Right lobe of liver (tissue), 6 donors: Measurements from ENCODE around the gene SLC24A3. TPM values are rescaled to one million over a fixed set of nuclear protein-coding genes. Genes with fewer than 3 reads are reported as not detected.
A peak's percentile ranks its signal among the peaks of the same experiment; 100 is the strongest.
"Not testable (repeated sequence)": the region's sequence is repeated elsewhere in the genome, so short reads cannot be mapped to it uniquely, and the experiment has no call there.

Source experiments
- ATAC-seq, 4 donors: fragments of 200-7000 bp; cut with Tn5 transposase; one replicate each; pipeline ENCODE4 v1.9.1; 2020; ENCODE audit warnings: mild to moderate bottlenecking in 4 of 4, moderate library complexity in 4 of 4
- DNase-seq, 3 donors: peaks; one replicate each; pipeline ENCODE4 v3.0.0-alpha.2; 2020
- H3K27ac ChIP-seq, 3 donors: fragments of 200-600 bp; one replicate each; pipeline ENCODE4 v1.8.0; 2022
- H3K27me3 ChIP-seq, 2 donors: fragments of 200-600 bp; one replicate each; pipeline ENCODE4 v1.8.0; 2022
- H3K36me3 ChIP-seq, 4 donors: fragments of 200-600 bp; sonication (generic) in 1 of 4; one replicate each; pipeline versions ENCODE4 v1.5.1 to v1.8.0; 2017 to 2022; ENCODE audit warnings: control low read depth in 1 of 4
- H3K4me1 ChIP-seq, 4 donors: fragments of 200-600 bp; sonication (generic) in 1 of 4; one replicate each; pipeline versions ENCODE4 v1.5.1 to v1.8.0; 2017 to 2022; ENCODE audit warnings: control low read depth in 1 of 4
- H3K4me3 ChIP-seq, 3 donors: fragments of 200-600 bp; one replicate each; pipeline ENCODE4 v1.8.0; 2022
- H3K9me3 ChIP-seq, 4 donors: fragments of 200-600 bp; sonication (generic) in 1 of 4; one replicate each; pipeline versions ENCODE4 v1.5.1 to v1.8.0; 2017 to 2022; ENCODE audit warnings: control low read depth in 1 of 4
- POLR2A ChIP-seq: fragments of 450-650 bp; IDR thresholded peaks from one replicate; pipeline ENCODE4 v1.6.1; 2017; ENCODE audit warnings: antibody characterized with exemption, mild to moderate bottlenecking
- WGBS: methylation state at CpG from one replicate; pipeline ENCODE4 v1.1.6; 2018; ENCODE audit warnings: low coverage, low lambda C conversion rate; ENCODE audit not compliant: insufficient coverage; ENCODE audit errors: missing lambda C conversion rate; 5-methylcytosine and 5-hydroxymethylcytosine counted together
- intact Hi-C, 2 donors: fragments of 100-400 bp; cut with DNase I; formaldehyde crosslinking; loops; one replicate each; pipeline versions ENCODE4 v1.11.2 to v1.14.1; 2022
- total RNA-seq, 6 experiments: library from RNA; depleted of rRNA in 2 of 6; stranded (reverse); fragments of >200 nt in 2 of 6; fragmentation: NEBNext Ultra II Directional in 3 of 6; extraction: Animal tissue kit (Norgen Biotek cat#: 25700) in 3 of 6; gene quantifications; one replicate each; pipeline versions ENCODE4 v1.1.0 to v1.2.4, GENCODE V29; 2016 to 2023
- TF ChIP-seq, protein P1 (sequence below), 4 donors: fragments of 200-600 bp in 3 of 4; fragments of 450-650 bp in 1 of 4; IDR thresholded peaks; one replicate each; pipeline versions ENCODE4 v1.5.1 to v1.8.0; 2016 to 2022; ENCODE audit warnings: antibody characterized with exemption in 4 of 4, mild to moderate bottlenecking in 2 of 4
- donor health status: DM: no; HTN: yes; CAD: no.
- donor health status: DM: no; HTN: no; CAD: no.
- donor health status: DM: no; HTN: no; CAD: no.
- donor health status: DM: no; HTN: yes; CAD: no.
- donor health status: DM: no; HTN: yes; CAD: no.

SLC24A3 gene
- total RNA-seq, 6 experiments from 2014 or later = 0.06 to 0.49 (median 0.27) TPM

DNA sequence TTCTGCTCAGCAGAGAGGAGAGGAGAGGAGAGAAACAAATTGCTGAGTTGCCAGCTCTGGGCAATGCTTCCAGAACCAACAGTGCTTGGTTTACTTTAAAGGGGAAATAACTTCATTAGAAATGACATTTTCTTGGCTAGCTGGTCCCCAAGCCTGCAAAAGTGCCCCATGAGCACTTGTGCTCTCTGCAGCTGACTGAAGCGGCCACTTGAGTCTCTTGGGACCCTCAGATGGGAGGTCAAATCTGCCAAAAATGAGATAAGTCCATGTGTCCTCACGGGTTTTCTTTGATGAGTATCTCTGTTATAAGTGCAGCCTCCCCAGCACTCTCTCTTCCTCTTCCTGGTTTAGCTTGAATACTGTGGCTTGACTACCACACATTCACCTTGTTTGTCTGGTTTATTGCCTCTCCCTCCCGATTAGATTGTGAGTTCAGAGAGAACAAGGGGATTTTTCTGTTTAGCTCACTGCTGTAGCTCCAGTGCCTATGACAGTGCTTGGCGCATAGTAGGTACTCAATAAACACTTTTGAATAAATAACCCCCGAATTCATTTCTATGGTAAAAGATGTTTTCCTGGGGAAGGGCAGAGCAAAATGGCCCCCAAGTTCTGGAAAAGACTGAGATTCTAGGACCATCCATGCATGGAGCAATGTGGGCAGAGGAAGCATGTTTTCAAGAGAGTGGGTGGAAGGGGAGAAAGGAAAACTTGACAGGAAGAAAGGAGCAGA lies 538.6 kb downstream of the SLC24A3 start:
- no peak for DNase-seq
- no peaks in the 10 kb centered on the region for H3K27me3 ChIP-seq
- TF ChIP-seq POLR2A = no peak
- TF ChIP-seq, protein P1, sequence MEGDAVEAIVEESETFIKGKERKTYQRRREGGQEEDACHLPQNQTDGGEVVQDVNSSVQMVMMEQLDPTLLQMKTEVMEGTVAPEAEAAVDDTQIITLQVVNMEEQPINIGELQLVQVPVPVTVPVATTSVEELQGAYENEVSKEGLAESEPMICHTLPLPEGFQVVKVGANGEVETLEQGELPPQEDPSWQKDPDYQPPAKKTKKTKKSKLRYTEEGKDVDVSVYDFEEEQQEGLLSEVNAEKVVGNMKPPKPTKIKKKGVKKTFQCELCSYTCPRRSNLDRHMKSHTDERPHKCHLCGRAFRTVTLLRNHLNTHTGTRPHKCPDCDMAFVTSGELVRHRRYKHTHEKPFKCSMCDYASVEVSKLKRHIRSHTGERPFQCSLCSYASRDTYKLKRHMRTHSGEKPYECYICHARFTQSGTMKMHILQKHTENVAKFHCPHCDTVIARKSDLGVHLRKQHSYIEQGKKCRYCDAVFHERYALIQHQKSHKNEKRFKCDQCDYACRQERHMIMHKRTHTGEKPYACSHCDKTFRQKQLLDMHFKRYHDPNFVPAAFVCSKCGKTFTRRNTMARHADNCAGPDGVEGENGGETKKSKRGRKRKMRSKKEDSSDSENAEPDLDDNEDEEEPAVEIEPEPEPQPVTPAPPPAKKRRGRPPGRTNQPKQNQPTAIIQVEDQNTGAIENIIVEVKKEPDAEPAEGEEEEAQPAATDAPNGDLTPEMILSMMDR (IDR thresholded peaks at IDR 0.05) = no peak
- intact Hi-C loops = no loop called here
- no peak overlapping the region for H3K27ac ChIP-seq
- H3K4me3 ChIP-seq = no peak overlapping the region
- no peaks in the 10 kb centered on the region for H3K36me3 ChIP-seq
- ATAC-seq = no peak
- no peaks in the 10 kb centered on the region for H3K4me1 ChIP-seq
- 39% methylated on average over 5 of the region's 5 CpGs for WGBS
- no peaks in the 10 kb centered on the region for H3K9me3 ChIP-seq

DNA sequence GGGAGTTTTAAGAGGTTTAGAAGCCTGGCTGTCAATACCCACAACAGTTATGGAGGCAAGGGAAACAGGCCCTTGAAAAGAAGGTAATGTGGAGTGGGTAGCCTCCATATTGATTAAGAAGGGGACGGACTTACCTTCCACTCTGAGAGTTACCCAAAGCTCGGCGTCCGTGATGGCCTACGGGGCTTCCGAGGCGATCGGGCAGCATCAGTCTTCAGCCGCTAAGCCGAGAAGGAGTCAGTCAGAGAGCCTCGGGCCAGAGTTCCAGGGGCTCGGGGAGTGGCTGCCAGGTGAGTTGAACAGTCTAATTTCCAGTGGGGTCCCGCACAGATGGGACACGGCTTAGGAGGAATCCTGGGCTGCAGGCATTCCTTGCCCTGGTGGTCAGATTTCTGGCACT lies 541.8 kb downstream of the SLC24A3 start:
- H3K36me3 ChIP-seq, H3K4me1 ChIP-seq, ATAC-seq, intact Hi-C loops, H3K27ac ChIP-seq, DNase-seq, H3K4me3 ChIP-seq, H3K27me3 ChIP-seq, H3K9me3 ChIP-seq: not testable (repeated sequence)
- 93% methylated on average over 7 of the region's 14 CpGs for WGBS

DNA sequence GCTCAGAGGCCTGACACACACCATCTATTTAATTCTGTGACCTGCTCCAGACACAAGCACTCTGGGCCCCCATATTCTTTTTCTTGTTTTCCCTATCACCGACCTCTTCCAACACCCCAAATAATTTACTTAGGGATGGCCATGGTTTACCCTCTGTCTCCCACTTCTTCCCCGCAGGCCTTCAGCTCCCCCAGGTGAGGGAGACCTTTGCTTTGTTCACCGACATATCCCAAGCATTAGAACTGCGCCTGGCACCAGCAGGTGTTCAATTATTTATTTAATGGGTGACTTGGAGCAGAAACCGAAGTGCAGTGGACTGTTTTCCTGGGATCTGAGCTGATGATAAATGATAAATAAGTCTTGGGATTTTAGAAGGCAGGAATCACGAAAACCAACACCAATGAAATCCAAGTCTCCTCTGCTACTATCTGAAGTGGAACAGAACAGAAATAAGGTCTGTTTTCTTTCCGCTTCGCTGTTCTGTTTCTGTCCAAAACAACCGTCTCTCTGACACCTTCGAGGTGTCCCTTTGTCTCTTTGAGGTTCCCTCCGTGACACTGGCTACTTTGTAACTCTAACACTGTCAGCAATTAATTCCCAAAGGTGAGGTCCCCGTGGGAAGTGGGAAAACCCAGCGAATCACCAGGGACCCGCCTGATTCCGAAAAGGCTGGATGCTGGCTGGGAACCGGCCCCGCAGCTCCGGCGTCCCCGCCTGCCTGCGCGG lies 544.5 kb downstream of the SLC24A3 start:
- Histone ChIP-seq H3K4me3 (peak overlapping the region; percentile 58 to 88 (median 66)), H3K27me3 (no peaks in the 10 kb centered on the region), H3K9me3 (no peaks in the 10 kb centered on the region), H3K36me3 (no peaks in the 10 kb centered on the region), H3K4me1 (peaks cover 0 to 24% (median 10%) of the 10 kb centered on the region in 4 donors), H3K27ac (peak overlapping the region; percentile 78 to 90 (median 84))
- intact Hi-C loops = no loop called here
- WGBS = 15% methylated on average over 14 of the region's 22 CpGs
- no peak for ATAC-seq
- no peak for TF ChIP-seq POLR2A
- TF ChIP-seq, protein P1 (IDR thresholded peaks at IDR 0.05) = no peak
- DNase-seq = no peak

DNA sequence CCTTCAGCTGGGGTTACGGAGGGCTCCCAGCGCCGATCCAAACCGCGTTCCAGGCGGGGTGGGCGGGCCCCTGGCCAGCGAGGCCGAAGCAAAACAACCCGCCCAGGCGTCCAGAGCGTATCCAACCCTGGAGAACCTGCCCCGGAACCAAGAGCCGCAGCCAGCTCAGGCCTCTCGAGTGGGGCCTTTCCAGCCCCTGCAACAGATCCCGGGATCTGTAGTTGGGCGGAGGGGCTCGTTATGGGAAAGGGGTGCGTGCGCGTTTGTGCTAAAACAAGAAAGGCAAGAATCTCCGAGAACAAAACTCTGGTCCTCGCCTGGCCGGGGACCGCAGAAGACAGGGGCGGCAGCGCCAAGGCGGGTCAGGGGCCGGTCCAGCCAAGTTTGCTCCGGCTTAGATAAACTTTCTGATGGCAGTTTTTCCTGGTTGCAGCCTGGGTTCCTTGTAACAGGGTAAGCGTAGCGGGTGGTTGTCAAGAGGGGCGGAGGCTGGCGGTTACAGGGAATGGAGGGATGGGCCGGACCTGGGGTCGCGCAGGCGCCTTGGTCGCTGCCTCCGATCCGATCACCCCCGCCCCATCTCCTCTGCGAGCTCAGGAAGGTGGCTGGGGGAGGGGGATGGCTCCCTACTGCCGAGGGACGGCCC lies 545.2 kb downstream of the SLC24A3 start:
- H3K4me3 ChIP-seq = peak overlapping the region; percentile 58 to 88 (median 66)
- peak; percentile 55 for TF ChIP-seq POLR2A
- TF ChIP-seq, protein P1 (IDR thresholded peaks at IDR 0.05) = no peak
- H3K9me3 ChIP-seq = no peaks in the 10 kb centered on the region
- no peaks in the 10 kb centered on the region for H3K36me3 ChIP-seq
- intact Hi-C loops = no loop called here
- 1% methylated on average over 10 of the region's 45 CpGs for WGBS
- peaks cover 0 to 24% (median 10%) of the 10 kb centered on the region in 4 donors for H3K4me1 ChIP-seq
- no peaks in the 10 kb centered on the region for H3K27me3 ChIP-seq
- H3K27ac ChIP-seq = peak overlapping the region; percentile 78 to 90 (median 84)
- DNase-seq (peak; percentile 91 to 93 (median 91)), ATAC-seq (peak; percentile 75 to 88 (median 80))
